Measurements from ENCODE around the gene GAD1.
A peak's percentile ranks its signal among the peaks of the same experiment; 100 is the strongest.

Gene GAD1

GRCh38 chr2:170816504-170817092, at the start of gene GAD1:
Gene GAD1, plus strand, starts transcription at chr2:170816887. Its CDS starts 1,705 bp downstream, at chr2:170818592.
- peak; percentile 76 for DNase-seq (ENCODE audit: low spot score)

DNA sequence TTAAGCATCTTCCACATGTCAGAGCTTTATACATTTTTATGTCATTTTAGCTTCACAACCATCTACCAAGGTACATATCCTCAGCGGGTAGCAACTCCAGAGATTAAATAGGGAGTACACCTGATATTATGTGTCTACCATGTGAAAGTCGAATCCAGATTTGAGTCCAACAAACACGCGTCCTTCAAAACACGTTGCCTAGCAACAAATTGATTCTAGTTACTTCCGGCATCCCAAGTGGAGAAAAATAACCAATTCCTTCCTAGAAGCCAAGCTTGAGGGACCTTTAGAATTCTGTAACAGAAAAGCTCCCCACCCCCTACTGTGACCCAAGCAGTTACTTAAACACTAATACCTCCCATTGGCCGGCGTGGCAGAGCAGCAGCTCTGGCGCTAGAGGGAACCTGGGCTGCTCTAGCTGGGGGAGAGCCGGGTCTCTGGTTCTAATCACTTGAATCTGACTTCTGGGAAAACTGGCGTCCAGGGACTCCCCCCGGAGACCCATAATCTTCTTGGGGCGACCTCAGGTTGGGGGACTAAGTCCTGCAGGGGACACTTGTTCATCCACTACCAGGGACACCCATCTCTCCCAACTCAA, 46.6 kb upstream of the GAD1 start, which contains the start of gene ERICH2:
Gene ERICH2 (plus strand): TSS at position 371 of the 598 bp plus-strand sequence. CDS start 304 bp downstream, outside the sequence.
- peak; percentile 79 for DNase-seq (ENCODE audit: low spot score)
- TF ChIP-seq, protein P1, sequence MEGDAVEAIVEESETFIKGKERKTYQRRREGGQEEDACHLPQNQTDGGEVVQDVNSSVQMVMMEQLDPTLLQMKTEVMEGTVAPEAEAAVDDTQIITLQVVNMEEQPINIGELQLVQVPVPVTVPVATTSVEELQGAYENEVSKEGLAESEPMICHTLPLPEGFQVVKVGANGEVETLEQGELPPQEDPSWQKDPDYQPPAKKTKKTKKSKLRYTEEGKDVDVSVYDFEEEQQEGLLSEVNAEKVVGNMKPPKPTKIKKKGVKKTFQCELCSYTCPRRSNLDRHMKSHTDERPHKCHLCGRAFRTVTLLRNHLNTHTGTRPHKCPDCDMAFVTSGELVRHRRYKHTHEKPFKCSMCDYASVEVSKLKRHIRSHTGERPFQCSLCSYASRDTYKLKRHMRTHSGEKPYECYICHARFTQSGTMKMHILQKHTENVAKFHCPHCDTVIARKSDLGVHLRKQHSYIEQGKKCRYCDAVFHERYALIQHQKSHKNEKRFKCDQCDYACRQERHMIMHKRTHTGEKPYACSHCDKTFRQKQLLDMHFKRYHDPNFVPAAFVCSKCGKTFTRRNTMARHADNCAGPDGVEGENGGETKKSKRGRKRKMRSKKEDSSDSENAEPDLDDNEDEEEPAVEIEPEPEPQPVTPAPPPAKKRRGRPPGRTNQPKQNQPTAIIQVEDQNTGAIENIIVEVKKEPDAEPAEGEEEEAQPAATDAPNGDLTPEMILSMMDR (IDR thresholded peaks at IDR 0.05; ENCODE audit: extremely low read depth, missing control alignments), result no peak

More at GRCh38 chr2:170816504-170817092, at the start of gene GAD1:
- TF ChIP-seq, protein P1 (IDR thresholded peaks at IDR 0.05; ENCODE audit: extremely low read depth, missing control alignments), result no peak

- TF ChIP-seq, protein P1 (IDR thresholded peaks at IDR 0.05; ENCODE audit: extremely low read depth, missing control alignments), result no peak
- DNase-seq (ENCODE audit: low spot score), result peak; percentile 94
Observed at GRCh38 chr2:170770606-170771420, 45.9 kb upstream of the GAD1 start.

GRCh38 chr2:170771421-170771937, 45.2 kb upstream of the GAD1 start:
- DNase-seq (ENCODE audit: low spot score), result peak; percentile 23
- TF ChIP-seq, protein P1 (IDR thresholded peaks at IDR 0.05; ENCODE audit: extremely low read depth, missing control alignments), result no peak

GRCh38 chr2:170772295-170772694, 44.4 kb upstream of the GAD1 start:
- TF ChIP-seq, protein P1 (IDR thresholded peaks at IDR 0.05; ENCODE audit: extremely low read depth, missing control alignments), result no peak
- DNase-seq (ENCODE audit: low spot score), result no peak

GRCh38 chr2:170774074-170774473, 42.6 kb upstream of the GAD1 start:
- TF ChIP-seq, protein P1 (IDR thresholded peaks at IDR 0.05; ENCODE audit: extremely low read depth, missing control alignments), result no peak
- DNase-seq (ENCODE audit: low spot score), result no peak
